HCT116 (cell line): Measurements from ENCODE around the gene SERPINI1.

Experiments used
- CEBPB ChIP-seq: IDR thresholded peaks from 2 replicates; pipeline ENCODE4 v1.6.1; 2012; ENCODE audit warnings: low read depth
- CTCF ChIP-seq, 3 experiments: fragments of 200-600 bp in 1 of 3; sonication (generic) in 1 of 3; IDR thresholded peaks in 2 of 3; conservative IDR thresholded peaks in 1 of 3; 2 replicates each; pipeline ENCODE4 v1.5.1; 2012 to 2017; ENCODE audit warnings: low read depth in 2 of 3, low read length in 2 of 3, antibody characterized with exemption in 1 of 3, borderline replicate concordance in 1 of 3, control low read depth in 1 of 3, mild to moderate bottlenecking in 1 of 3, mixed read lengths in 1 of 3, mixed run types in 1 of 3, moderate library complexity in 1 of 3; ENCODE audit not compliant: insufficient read depth in 1 of 3
- POLR2A ChIP-seq: IDR thresholded peaks from 2 replicates; pipeline ENCODE4 v1.7.0; 2011; ENCODE audit warnings: borderline replicate concordance; ENCODE audit not compliant: insufficient read depth, insufficient read length; ENCODE audit errors: extremely low read depth
- POLR2AphosphoS5 ChIP-seq: IDR thresholded peaks from 2 replicates; pipeline ENCODE4 v1.6.1; 2011; ENCODE audit warnings: mild to moderate bottlenecking, low read depth, low read length, moderate library complexity
- RAD21 ChIP-seq: IDR thresholded peaks from 2 replicates; pipeline ENCODE4 v1.6.1; 2012; ENCODE audit warnings: low read depth, mild to moderate bottlenecking
- SP1 ChIP-seq: IDR thresholded peaks from 2 replicates; pipeline ENCODE4 v1.6.1; 2012; ENCODE audit warnings: low read depth
- TCF7L2 ChIP-seq: IDR thresholded peaks from 2 replicates; pipeline ENCODE4 v1.7.0; 2011; ENCODE audit warnings: borderline replicate concordance, inconsistent platforms; ENCODE audit not compliant: insufficient read depth, insufficient read length; ENCODE audit errors: extremely low read depth
- TF ChIP-seq, protein P1 (sequence below): IDR thresholded peaks from 2 replicates; pipeline ENCODE4 v1.6.1; 2012
- TF ChIP-seq, protein P2 (sequence below): IDR thresholded peaks from 2 replicates; pipeline ENCODE4 v1.6.1; 2012
- TF ChIP-seq, protein P3 (sequence below): IDR thresholded peaks from 2 replicates; pipeline ENCODE4 v1.6.1; 2012; ENCODE audit warnings: low read depth

GRCh38 chr3:167723025-167723512 lies 12.5 kb upstream of the SERPINI1 start:
- TF ChIP-seq POLR2A (no peak), CTCF (IDR thresholded peaks at IDR 0.05 in 2 of 3, conservative IDR thresholded peaks at IDR 0.05 in 1 of 3; ENCODE audit: borderline replicate concordance in 1 of 3, insufficient read depth in 1 of 3, low read depth in 2 of 3, low read length in 2 of 3) (no peak), RAD21 (no peak), TCF7L2 (no peak), CEBPB (no peak), SP1 (no peak), POLR2AphosphoS5 (no peak)
- TF ChIP-seq, protein P1, sequence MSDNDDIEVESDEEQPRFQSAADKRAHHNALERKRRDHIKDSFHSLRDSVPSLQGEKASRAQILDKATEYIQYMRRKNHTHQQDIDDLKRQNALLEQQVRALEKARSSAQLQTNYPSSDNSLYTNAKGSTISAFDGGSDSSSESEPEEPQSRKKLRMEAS = no peak
- TF ChIP-seq, protein P2, sequence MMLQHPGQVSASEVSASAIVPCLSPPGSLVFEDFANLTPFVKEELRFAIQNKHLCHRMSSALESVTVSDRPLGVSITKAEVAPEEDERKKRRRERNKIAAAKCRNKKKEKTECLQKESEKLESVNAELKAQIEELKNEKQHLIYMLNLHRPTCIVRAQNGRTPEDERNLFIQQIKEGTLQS = no peak
- TF ChIP-seq, protein P3, sequence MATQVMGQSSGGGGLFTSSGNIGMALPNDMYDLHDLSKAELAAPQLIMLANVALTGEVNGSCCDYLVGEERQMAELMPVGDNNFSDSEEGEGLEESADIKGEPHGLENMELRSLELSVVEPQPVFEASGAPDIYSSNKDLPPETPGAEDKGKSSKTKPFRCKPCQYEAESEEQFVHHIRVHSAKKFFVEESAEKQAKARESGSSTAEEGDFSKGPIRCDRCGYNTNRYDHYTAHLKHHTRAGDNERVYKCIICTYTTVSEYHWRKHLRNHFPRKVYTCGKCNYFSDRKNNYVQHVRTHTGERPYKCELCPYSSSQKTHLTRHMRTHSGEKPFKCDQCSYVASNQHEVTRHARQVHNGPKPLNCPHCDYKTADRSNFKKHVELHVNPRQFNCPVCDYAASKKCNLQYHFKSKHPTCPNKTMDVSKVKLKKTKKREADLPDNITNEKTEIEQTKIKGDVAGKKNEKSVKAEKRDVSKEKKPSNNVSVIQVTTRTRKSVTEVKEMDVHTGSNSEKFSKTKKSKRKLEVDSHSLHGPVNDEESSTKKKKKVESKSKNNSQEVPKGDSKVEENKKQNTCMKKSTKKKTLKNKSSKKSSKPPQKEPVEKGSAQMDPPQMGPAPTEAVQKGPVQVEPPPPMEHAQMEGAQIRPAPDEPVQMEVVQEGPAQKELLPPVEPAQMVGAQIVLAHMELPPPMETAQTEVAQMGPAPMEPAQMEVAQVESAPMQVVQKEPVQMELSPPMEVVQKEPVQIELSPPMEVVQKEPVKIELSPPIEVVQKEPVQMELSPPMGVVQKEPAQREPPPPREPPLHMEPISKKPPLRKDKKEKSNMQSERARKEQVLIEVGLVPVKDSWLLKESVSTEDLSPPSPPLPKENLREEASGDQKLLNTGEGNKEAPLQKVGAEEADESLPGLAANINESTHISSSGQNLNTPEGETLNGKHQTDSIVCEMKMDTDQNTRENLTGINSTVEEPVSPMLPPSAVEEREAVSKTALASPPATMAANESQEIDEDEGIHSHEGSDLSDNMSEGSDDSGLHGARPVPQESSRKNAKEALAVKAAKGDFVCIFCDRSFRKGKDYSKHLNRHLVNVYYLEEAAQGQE = no peak
